ENCODE measurements around the gene APOBR.
"Not testable (repeated sequence)": the region's sequence is repeated elsewhere in the genome, so short reads cannot be mapped to it uniquely, and the experiment has no call there.

APOBR gene

GRCh38 chr16:28494121-28494851 is at the start of gene APOBR:
Gene APOBR, plus strand, starts transcription at chr16:28494643. Its CDS starts 39 bp downstream, at chr16:28494682.
- peak; percentile 87 for DNase-seq (ENCODE audit: low spot score)

DNA sequence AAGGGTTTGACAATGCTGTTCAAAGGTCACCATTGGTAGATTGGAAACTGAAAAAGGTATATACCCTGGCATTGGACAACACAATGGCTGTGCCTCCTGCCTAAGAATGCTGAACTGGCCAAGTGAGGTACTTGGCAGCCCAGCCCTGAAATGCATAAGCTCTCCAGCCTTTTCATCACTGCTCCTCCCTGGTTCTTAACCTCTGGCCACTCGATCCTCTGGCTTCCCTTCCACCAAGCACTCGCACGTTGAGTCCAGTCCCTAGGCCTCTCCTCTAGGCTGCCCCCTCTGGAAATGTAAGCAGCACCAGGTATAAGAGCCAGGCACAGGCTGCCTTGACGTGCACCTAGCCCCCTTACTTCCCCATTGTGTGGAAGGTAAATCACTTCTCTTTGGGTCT is 48.1 kb upstream of the APOBR start:
- DNase-seq (ENCODE audit: low spot score), result not testable (repeated sequence)

GRCh38 chr16:28447081-28447480 is 47.4 kb upstream of the APOBR start:
- not testable (repeated sequence) for DNase-seq (ENCODE audit: low spot score)

DNA sequence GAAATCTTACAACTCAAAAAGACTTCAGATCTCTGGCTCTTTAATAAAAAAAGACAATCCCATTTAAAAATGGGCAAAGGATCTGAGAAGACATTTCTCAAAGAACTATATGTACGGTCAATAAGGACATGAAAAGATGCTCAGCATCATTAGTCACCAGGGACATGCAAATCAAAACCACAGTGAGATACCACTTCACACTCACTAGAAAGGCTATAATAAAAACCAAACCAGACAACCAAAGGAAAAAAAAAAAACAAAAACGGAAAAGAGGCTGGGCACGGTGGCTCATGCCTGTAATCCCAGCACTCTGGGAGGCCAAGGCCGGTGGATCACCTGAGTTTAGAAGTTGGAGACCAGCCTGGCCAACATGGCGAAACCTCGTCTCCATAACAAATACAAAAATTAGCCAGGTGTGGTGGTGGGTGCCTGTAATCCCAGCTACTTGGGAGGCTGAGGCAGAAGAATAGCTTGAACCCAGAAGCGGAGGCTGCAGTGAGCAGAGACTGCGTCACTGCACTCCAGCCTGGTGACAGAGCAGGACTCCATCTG is 20.7 kb upstream of the APOBR start:
- no peak for DNase-seq (ENCODE audit: low spot score)

- no peak for DNase-seq (ENCODE audit: low spot score)
Measured at GRCh38 chr16:28475221-28475620, 19.2 kb upstream of the APOBR start.

- no peak for DNase-seq (ENCODE audit: low spot score)
Measured at GRCh38 chr16:28477311-28477920, 17.0 kb upstream of the APOBR start.

GRCh38 chr16:28478506-28479180 is 15.8 kb upstream of the APOBR start:
- DNase-seq (ENCODE audit: low spot score), result no peak

- DNase-seq (ENCODE audit: low spot score), result no peak
Measured at GRCh38 chr16:28482026-28482425, 12.4 kb upstream of the APOBR start.

- DNase-seq (ENCODE audit: low spot score), result not testable (repeated sequence)
Measured at GRCh38 chr16:28483361-28483760, 11.1 kb upstream of the APOBR start.

DNA sequence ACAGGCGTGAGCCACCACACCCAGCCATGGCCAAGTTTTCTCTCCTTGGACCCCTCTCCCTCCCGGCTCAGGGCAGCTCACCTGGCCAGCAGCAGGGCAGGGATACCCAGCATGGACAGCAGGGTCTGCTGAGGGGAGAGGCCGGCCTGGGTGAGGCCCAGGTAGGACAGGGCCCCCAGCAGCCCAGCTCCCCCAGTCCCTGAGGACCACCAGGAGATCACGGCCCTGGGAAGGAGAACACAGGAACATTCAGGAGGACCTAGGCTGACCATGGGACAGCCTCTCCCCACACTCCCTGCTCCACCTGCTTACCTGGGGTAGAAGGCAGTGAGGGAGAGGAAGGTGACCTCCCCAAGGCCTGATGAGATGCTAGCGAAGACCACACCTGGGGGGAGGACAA is 8.2 kb upstream of the APOBR start:
- DNase-seq (ENCODE audit: low spot score), result no peak

- DNase-seq (ENCODE audit: low spot score), result no peak
Measured at GRCh38 chr16:28491230-28491969, 3.0 kb upstream of the APOBR start.

DNA sequence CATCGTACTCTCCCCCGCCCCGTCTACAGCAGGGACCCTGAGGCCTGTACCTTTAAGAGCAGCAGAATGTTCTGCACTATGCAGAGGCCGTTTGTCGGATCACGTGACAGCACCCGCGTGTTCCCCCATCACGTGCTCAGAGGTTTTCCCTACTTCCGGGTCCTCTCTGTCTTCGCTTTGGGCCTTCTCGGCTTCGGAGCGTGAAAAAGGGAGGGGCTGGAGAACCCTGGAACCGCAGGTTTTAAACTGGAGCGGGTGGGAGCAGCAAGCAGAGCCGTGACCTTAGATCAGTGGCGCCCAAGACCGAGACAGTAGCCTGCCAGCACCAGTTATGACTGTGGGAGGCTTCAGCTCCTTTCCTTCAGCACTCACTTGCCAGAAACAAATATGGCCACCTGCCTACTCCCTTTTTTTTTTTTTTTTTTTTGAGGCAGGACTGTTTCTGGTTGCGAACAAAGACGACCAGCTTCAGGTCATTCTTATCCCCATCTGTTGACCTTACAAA is 2.4 kb upstream of the APOBR start, which contains the start of gene CLN3:
TSS of gene CLN3 (minus strand) at position 105 of the 505 bp plus-strand sequence. CDS start 315 bp downstream, outside the sequence.
- peak; percentile 91 for DNase-seq (ENCODE audit: low spot score)

GRCh38 chr16:28492511-28492910 is 1.9 kb upstream of the APOBR start:
- no peak for DNase-seq (ENCODE audit: low spot score)

GRCh38 chr16:28495098-28495793 is 803 bp downstream of the APOBR start:
- DNase-seq (ENCODE audit: low spot score), result no peak

GRCh38 chr16:28495795-28496749 is 1.6 kb downstream of the APOBR start:
- DNase-seq (ENCODE audit: low spot score), result no peak

DNA sequence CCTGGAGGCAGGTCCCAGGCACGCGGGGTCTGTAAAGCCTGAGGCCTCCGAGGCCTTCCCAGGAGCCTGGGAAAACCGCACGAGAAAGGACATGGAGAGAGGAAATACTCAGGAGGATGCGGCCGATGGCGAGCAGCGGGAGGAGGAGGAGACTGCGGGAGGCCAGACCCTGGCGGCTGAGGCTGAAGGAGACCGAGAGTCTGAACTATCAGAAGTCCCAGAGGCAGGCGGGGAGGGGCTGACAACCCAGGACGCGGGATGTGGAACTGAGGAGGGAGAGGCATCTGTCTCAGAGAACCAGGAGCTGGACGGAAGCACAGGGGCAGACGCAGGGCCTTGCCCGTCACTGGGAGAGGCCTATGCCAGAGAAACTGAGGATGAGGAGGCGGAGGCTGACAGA is 2.4 kb downstream of the APOBR start:
- no peak for DNase-seq (ENCODE audit: low spot score)

DNA sequence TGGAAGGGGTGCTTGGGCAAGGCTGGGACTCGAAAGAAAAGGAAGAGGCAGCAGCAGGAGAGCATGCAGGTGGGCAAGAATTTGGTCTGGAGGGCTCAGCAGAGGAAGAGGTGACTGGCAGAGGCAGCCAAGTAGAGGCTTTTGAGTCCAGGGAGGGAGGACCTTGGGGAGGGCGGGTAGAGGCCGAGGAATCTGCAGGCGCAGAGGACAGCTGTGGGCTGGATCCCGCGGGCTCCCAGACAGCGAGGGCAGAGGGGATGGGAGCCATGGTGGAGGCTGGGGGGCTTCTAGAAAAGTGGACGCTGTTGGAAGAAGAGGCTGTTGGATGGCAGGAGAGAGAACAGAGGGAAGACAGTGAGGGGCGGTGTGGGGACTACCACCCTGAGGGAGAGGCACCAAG is 2.9 kb downstream of the APOBR start:
- no peak for DNase-seq (ENCODE audit: low spot score)

GRCh38 chr16:28497861-28498599 is 3.6 kb downstream of the APOBR start:
- DNase-seq (ENCODE audit: low spot score), result no peak

GRCh38 chr16:28498666-28499381 is 4.4 kb downstream of the APOBR start:
- DNase-seq (ENCODE audit: low spot score), result no peak
